HG03520 (cell line): ENCODE data around the gene NKIRAS2.
"Not testable (repeated sequence)": the region's sequence is repeated elsewhere in the genome, so short reads cannot be mapped to it uniquely, and the experiment has no call there.

Experiments used
- ATAC-seq: cut with Tn5 transposase; IDR thresholded peaks from one replicate; pipeline ENCODE4 v1.9.1; 2021; ENCODE audit warnings: mild to moderate bottlenecking, moderate library complexity; ENCODE audit not compliant: unreplicated experiment

The NKIRAS2 gene

DNA sequence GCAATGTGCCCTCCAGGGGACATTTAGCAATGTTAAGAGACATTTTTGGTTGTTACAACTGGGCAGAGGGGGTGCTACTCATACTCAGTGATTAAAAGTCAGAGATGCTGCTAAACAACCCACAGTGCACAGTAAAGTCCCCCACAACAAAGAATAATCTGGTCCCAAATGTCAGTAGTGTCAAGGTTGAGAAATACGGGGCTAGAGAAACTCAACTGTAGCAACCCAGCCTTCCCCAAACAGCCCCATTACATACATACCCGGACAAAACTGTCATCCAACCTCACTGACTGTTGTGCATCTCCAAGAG lies 23.1 kb upstream of the NKIRAS2 start:
- no peak for ATAC-seq

DNA sequence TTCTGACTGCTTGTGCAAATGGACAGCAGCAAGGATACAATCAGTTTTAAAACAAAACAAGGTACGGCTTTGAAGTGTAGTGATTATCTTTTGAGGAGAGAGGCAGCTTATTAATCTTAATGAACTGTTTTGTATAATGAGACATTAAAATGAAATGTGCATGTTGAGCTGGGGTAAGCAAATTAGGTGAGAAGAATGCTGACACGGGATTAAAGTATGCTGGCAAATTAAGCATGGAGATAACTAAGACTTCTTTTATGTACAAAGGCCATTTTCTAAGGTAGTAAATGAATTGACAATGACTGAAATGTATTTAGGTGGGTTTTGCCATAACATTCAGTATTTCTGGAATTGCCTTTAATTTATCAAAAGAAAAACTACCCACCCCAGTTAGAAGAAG lies 21.4 kb upstream of the NKIRAS2 start:
- ATAC-seq = no peak

DNA sequence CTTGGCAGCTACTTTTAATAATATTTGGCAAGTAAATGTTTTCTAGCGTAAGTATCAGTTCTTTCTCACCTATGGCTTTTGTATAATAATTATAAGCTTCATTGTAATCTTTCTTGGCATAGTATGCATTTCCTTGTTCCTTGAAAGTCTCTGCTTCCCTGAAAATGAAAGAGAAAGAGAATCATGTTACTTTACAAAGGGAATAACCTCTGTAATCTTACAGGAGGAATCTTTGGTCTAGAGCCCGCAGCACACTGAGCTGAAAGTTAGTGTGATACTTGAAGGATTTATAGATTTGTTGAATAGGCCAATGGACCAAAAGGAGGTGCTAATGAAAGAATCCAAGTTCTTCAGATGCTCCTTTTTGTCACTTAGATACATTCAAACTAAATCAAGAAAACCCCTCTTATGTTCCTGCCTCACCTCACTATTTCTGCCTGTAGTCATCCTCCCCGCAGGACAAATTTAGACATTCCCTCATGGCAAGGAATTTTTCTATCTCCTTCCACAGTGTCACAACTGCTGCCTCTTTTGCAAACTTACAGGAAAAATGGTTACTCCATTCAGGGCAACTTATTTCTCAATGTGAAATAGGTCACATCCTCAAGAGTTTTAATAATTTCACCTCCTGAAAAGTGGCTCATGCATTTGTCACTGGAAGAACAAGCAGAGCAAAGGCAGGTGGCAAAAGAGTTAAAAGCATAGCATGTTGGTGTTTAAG lies 19.3 kb upstream of the NKIRAS2 start:
- ATAC-seq = no peak

DNA sequence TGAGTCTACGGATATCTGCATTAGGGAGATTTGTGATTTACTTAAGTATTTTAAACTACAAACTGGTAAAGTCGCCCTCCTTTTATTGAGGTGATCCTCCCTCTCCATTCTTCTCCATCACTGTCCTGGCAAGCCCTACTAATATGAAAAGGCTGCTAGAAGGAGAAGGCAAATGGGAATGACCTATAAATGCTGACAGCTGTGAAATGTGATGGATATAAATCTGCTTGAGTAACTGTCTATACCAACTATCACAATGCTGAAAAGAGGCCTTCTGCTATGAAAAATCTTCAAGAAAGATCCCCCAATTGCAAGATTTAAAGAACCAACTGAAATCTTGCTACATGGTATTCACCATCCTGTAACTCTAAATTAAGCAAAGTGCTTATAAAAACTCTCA lies 18.2 kb upstream of the NKIRAS2 start:
- no peak for ATAC-seq

DNA sequence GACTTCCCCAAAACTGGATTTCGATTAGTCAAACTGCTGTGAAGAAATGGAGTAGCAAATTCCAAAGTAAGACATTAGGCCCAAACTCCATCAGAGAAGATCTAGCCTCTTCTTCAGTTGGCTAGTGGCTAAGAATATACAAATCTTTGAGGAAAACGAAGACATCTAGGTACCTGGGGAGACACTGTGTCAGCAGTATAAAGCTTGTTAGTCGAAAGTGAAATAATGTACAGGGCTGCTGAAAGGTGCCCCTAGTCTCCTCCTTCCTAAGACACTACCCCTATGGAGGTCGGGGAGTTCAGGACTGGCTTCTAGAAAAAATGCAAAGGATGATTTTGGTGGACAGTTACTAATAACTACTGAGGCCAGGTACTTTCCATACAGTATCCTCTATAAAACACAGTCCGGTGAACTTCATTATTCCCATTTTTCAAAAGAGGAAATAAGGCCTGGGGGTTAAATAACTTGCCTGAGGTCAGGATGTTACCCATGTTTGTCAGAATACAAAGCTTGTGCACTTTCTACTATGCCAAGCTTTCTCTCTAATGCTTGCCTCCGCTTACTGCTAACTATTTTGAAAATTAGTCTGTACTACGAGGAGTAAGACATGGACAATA lies 17.6 kb upstream of the NKIRAS2 start:
- no peak for ATAC-seq

DNA sequence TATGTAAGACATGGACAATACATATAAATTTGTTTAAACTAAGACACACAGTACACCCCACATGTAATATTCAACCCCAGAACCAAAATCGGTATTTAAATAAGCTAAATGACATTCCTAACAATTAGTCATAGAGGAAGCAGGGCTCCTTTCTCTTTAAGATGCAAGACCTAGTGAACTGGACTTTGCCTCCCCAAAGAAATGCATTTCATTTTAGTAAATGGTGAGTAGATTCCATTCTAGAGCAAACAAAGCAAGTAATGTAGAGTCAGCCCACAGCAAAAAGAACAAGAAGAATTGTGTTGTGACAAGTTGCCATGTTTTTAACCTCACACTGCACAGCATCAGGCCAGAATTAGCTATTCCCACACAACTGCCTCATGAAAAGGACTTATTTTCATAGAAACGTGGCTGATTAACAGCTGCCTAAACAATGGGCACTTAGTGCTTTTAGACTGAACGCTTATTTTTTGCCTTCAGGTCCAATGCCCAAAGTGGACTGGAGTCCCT lies 17.0 kb upstream of the NKIRAS2 start:
- ATAC-seq = no peak

DNA sequence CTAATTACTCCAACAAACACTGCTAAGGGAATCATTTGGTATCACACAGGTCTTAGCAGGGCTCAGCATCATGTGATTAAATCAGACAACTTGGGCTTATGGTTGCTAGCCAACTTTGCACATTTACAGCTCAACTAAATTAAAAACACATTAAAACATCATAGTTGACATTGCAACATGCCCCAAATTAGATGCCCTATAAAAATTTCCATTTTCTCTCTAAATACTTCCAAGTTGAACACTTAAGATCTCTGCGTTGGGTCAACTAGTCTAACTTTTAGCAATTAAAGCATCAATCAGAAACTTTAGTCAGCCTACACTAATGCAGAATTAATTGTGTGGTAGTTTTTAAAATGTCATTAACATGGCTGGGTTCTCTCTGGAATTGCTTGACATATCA lies 14.7 kb upstream of the NKIRAS2 start:
- ATAC-seq = no peak

DNA sequence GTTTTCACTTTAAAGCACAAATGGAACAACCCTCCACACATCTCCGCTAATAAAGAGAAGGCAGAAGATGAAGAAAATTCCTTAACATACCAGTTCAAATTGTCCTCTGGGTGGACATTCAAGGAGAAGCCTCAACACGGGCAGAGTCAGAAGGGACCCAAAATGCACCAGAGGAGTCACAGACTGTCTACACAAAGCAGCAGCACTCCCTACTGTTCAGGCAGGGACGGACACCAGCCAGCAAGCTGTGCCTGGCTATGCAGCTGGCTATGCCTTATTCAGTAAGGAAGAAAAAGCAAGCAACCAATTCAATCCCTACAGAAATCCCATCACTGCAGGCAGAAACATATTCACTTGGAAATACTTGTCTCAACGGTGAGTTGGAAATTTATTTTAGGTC lies 10.7 kb upstream of the NKIRAS2 start:
- no peak for ATAC-seq

DNA sequence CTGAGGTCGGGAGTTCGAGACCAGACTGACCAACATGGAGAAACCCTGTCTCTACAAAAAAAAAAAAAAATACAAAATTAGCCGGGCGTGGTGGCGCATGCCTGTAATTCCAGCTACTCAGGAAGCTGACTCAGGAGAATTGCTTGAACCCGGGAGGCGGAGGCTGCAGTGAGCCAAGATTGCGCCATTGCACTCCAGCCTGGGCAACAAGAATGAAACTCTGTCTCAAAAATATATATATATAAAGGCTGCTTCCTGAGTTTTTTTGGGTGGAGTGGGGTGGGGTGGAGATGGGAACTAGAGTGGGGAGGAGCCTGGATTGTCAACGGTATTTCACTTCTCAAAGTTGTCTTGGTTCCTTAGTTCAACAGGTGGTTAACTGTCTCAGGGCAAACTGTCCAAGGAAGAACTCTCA lies 9.6 kb upstream of the NKIRAS2 start:
- ATAC-seq = not testable (repeated sequence)

DNA sequence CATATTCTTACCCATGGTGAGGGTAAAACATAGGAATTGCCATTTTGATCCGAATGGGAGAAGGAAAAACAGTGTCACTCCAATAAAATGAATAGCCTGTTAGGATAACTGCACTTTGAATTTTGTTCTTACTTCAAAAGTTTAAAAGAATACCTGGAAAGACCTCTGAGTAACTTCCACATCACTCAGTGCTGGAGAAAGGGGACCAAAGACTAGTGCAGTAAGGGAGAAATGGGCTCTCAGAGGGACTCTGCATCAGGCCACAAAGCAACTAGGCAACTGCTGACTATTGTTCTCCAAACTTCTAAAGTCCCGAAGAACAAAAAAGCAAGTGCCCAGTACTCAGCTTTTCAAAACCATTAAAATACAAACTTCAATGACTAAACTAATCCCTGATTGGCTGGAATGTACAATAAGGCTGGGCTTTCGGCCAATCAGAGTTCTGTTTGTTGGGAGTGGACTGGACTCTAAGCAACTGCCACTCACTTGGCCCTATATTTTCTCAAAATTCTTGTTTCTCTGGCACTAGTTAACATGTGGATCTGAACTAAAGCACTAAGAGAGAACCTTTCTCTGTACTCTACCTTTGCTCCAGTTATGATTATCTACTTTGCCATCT lies 8.9 kb upstream of the NKIRAS2 start:
- ATAC-seq = no peak

GRCh38 chr17:42012363-42012762 lies 7.5 kb upstream of the NKIRAS2 start:
- not testable (repeated sequence) for ATAC-seq

DNA sequence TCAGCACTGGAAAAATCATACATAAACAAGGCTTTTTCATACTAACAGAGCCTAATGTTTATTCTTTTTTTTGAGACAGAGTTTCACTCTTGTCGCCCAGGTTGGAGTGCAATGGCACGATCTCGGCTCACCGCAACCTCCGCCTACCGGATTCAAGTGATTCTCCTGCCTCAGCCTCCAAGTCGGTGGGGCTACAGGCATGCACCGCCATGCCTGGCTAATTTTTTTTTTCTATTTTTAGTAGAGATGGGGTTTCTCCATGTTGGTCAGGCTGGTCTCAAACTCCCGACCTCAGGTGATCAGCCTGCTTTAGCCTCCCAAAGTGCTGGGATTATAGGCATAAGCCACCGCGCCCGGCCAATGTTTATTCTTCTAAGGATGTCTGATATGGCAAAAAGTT lies 6.2 kb upstream of the NKIRAS2 start:
- ATAC-seq = not testable (repeated sequence)

DNA sequence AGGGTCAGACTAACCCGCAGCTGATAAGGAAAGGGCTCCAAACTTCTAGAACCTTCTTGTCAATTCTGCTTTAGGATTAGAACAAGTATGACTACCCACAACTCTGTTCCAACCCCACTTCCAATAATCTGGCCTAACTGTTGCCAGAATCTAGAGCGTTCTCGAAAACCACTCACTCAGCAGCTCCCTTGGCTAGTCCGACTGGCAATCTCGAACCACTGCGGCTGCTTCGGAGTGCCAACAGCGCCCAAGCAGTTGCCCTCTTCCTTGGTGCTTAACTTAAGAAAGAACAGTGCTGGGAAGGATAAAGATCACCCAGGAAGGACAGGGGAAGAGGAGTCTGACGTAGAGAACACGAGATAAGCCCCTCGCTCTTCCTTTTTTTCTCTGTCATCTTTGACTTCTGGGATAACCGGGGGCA lies 3.5 kb upstream of the NKIRAS2 start:
- no peak for ATAC-seq

DNA sequence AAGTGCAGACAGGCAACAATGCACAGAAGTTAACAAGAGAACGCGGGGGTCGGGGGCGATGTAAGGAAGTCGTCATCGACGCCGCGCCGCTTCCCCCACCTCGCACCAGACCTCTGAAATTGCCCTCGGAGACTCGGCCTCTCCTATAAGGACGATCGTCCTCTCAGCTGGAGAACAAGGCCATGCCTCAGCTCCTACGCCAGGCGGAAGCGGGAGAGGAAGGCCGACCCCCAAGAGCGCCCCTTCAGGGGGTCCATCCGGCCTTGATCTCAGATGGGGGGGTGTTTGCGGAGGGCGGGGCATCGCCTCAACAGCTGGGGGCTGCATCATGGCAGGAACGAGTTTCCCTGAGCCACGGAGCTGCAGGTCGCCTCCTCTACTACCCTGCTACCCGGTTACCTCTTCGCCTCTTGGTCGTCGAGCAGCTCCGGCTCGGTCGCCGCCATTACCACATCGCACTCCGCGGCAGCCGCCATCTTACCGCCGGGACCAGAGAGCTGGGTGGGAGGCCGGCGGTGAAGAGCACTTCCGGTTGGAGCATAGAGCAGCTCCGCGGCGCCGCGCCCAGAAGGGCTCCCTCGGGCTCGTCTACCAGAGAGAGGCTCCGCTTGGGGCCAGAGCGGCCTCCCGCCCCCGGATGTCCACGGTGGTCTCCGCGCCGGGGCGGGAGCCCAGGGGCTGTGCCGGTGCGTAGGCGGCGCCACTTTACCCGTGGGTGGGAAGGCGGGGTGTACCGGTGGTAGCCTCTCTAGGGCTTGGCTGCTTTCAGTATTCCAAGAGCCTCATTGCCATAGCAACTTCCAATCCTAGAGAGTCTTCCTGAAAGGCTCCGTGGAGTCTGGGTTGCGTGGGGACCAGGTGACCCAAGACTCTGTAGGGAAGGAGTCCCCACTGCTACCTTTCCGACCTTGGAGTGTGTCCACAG lies 2.7 kb upstream of the NKIRAS2 start, which contains the start of gene DNAJC7:
TSS of gene DNAJC7 (minus strand) at position 499 of the 925 bp plus-strand sequence. CDS start at position 476, 23 bp downstream.
- ATAC-seq = peak; percentile 65

GRCh38 chr17:42017866-42018200 lies 2.1 kb upstream of the NKIRAS2 start:
- no peak for ATAC-seq

GRCh38 chr17:42018339-42018738 lies 1.6 kb upstream of the NKIRAS2 start:
- no peak for ATAC-seq

GRCh38 chr17:42018988-42019387 lies 902 bp upstream of the NKIRAS2 start:
- no peak for ATAC-seq

DNA sequence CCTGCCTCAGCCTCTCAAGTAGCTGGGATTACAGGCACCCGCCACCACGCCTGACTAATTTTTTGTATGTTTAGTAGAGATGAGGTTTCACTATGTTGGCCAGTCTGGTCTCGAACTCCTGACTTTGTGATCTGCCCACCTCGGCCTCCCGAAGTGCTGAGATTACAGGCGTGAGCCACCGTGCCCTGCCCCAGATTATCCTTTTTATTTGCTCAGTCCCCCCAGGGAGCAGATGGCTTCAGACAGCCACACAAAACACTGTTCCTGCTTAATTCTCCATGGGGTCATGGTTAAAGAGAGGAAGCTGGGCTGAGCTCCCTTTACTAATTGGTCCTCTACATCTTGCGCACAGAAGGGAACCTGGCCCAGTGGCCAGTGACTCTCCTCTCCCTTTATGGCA lies 955 bp downstream of the NKIRAS2 start:
- not testable (repeated sequence) for ATAC-seq

GRCh38 chr17:42023524-42024349 lies 3.8 kb downstream of the NKIRAS2 start:
- no peak for ATAC-seq

GRCh38 chr17:42025191-42025579 lies 5.3 kb downstream of the NKIRAS2 start:
- ATAC-seq = no peak
